Measurements from ENCODE around the gene MAPK4.
"Not testable (repeated sequence)": the region's sequence is repeated elsewhere in the genome, so short reads cannot be mapped to it uniquely, and the experiment has no call there.

Gene MAPK4

DNA sequence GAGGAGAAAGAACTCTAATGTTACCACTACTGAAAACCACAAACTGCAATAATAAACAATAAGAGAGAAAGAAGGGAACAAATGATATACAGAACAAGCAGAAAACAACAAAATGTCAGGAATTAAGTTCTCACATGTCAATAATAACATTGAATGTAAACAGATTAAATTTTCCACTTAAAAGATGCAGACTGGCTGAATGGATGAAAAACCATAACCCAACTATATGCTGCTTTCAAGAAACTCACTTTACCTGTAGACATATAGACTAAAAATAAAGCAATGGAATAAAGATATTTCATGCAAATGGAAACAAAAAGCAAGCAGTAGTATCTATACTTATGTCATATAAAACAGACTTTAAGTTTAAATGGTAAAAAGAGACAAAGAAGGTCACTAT lies 209.6 kb downstream of the MAPK4 start:
- Histone ChIP-seq H3K4me1 (ENCODE audit: insufficient read depth, poor library complexity, severe bottlenecking) (no peaks in the 10 kb centered on the region), H3K27me3 (ENCODE audit: insufficient read depth, poor library complexity, severe bottlenecking) (no peaks in the 10 kb centered on the region), H3K9me3 (ENCODE audit: severe bottlenecking) (no peaks in the 10 kb centered on the region), H3K27ac (ENCODE audit: poor library complexity, severe bottlenecking) (no peak overlapping the region), H3K4me3 (ENCODE audit: severe bottlenecking) (no peak overlapping the region), H3K36me3 (ENCODE audit: low read depth) (no peaks in the 10 kb centered on the region)
- ATAC-seq (ENCODE audit: low read depth) (no peak), DNase-seq (ENCODE audit: low spot score) (no peak)
- TF ChIP-seq, protein P1, sequence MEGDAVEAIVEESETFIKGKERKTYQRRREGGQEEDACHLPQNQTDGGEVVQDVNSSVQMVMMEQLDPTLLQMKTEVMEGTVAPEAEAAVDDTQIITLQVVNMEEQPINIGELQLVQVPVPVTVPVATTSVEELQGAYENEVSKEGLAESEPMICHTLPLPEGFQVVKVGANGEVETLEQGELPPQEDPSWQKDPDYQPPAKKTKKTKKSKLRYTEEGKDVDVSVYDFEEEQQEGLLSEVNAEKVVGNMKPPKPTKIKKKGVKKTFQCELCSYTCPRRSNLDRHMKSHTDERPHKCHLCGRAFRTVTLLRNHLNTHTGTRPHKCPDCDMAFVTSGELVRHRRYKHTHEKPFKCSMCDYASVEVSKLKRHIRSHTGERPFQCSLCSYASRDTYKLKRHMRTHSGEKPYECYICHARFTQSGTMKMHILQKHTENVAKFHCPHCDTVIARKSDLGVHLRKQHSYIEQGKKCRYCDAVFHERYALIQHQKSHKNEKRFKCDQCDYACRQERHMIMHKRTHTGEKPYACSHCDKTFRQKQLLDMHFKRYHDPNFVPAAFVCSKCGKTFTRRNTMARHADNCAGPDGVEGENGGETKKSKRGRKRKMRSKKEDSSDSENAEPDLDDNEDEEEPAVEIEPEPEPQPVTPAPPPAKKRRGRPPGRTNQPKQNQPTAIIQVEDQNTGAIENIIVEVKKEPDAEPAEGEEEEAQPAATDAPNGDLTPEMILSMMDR (IDR thresholded peaks at IDR 0.05; ENCODE audit: poor library complexity, severe bottlenecking): no peak

DNA sequence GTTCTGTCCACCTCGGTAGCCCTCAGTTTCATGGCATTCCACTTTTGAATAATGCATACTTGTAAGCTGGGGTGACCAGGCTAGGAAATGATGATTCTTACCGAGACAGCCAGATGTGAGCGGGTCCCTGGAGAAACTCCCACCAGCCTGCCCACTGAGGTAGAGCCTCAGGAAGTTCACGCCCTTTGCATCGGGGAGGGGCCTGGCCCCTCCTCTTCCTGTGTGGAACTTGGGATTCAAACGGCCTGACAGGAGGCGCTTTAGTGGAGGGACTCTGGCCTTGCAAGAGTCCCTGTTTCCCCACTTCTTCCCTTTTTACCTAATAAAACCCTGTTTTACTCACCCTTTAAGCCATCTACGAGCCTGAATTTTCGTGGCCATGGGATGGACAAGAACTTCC lies 215.3 kb downstream of the MAPK4 start:
- ATAC-seq (ENCODE audit: low read depth): no peak
- Histone ChIP-seq H3K36me3 (ENCODE audit: low read depth) (no peaks in the 10 kb centered on the region), H3K4me1 (ENCODE audit: insufficient read depth, poor library complexity, severe bottlenecking) (no peaks in the 10 kb centered on the region), H3K4me3 (ENCODE audit: severe bottlenecking) (no peak overlapping the region), H3K9me3 (ENCODE audit: severe bottlenecking) (no peaks in the 10 kb centered on the region), H3K27me3 (ENCODE audit: insufficient read depth, poor library complexity, severe bottlenecking) (no peaks in the 10 kb centered on the region), H3K27ac (ENCODE audit: poor library complexity, severe bottlenecking) (no peak overlapping the region)
- TF ChIP-seq, protein P1 (IDR thresholded peaks at IDR 0.05; ENCODE audit: poor library complexity, severe bottlenecking): no peak
- no peak for DNase-seq (ENCODE audit: low spot score)

DNA sequence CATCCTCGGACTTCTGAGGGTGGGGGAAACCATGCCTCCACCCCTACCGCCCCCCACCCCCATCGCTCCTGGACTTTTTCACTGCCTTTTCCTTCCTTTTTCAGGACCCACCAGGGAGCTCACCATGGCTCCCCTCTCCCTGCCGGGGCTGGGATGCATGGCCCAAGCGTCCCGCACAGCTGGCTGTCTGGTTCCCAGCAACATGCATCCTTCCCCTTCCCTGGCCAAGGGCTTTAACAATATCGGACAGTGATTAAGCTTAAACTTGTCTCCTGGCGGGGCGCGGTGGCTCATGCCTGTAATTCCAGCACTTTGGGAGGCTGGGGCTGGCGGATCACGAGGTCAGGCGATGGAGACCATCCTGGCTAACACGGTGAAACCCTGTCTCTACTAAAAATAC lies 215.8 kb downstream of the MAPK4 start:
- Histone ChIP-seq H3K4me3 (ENCODE audit: severe bottlenecking) (no peak overlapping the region), H3K27me3 (ENCODE audit: insufficient read depth, poor library complexity, severe bottlenecking) (no peaks in the 10 kb centered on the region), H3K4me1 (ENCODE audit: insufficient read depth, poor library complexity, severe bottlenecking) (no peaks in the 10 kb centered on the region), H3K27ac (ENCODE audit: poor library complexity, severe bottlenecking) (no peak overlapping the region), H3K36me3 (ENCODE audit: low read depth) (no peaks in the 10 kb centered on the region), H3K9me3 (ENCODE audit: severe bottlenecking) (no peaks in the 10 kb centered on the region)
- TF ChIP-seq, protein P1 (IDR thresholded peaks at IDR 0.05; ENCODE audit: poor library complexity, severe bottlenecking): no peak
- DNase-seq (ENCODE audit: low spot score) (no peak), ATAC-seq (ENCODE audit: low read depth) (no peak)

DNA sequence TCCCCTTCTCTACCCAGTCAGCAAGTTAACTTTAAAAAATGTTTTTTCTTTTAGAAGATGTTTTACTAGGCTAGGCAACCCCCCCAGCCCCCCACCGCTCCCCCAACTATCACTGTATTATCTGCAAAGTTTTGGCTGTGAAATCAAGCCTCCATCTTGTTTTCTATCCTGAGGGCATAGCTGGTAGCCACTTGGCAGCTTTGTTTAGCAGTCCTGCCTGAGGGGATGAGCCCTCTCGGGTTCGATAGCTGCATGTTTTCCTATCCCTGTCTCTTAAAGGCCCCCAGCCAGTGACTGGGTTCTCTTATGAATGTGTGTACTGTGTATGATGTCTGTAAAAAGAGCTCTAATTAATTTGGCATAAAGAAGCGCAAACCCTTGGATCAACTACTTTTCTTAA lies 216.5 kb downstream of the MAPK4 start:
- no peak overlapping the region for H3K4me3 ChIP-seq (ENCODE audit: severe bottlenecking)
- no peak overlapping the region for H3K27ac ChIP-seq (ENCODE audit: poor library complexity, severe bottlenecking)
- H3K4me1 ChIP-seq (ENCODE audit: insufficient read depth, poor library complexity, severe bottlenecking): no peaks in the 10 kb centered on the region
- H3K36me3 ChIP-seq (ENCODE audit: low read depth): no peaks in the 10 kb centered on the region
- DNase-seq (ENCODE audit: low spot score) (no peak), ATAC-seq (ENCODE audit: low read depth) (no peak)
- H3K9me3 ChIP-seq (ENCODE audit: severe bottlenecking): no peaks in the 10 kb centered on the region
- H3K27me3 ChIP-seq (ENCODE audit: insufficient read depth, poor library complexity, severe bottlenecking): no peaks in the 10 kb centered on the region
- TF ChIP-seq, protein P1 (IDR thresholded peaks at IDR 0.05; ENCODE audit: poor library complexity, severe bottlenecking): no peak

DNA sequence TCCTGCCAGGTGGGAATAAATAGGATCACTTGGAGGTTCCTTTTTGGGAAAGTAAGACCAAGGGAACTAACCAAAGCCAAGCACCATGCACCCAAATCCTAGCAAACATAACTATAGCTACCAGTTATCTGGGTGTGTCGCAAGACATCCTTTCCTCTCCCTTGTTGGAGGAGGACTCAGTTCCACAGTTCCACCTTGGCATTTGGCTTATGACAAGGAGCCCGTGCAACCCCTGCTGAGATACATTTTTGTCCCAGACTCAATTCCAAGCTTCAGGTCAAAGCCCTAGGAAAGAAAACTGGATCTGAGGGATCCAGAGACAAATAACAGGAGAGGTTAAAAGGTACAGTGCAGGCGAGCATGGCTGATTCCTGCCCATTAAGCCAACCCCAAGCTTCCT lies 219.1 kb downstream of the MAPK4 start:
- DNase-seq (ENCODE audit: low spot score); H3K4me1 ChIP-seq (ENCODE audit: insufficient read depth, poor library complexity, severe bottlenecking); ATAC-seq (ENCODE audit: low read depth); H3K36me3 ChIP-seq (ENCODE audit: low read depth); H3K4me3 ChIP-seq (ENCODE audit: severe bottlenecking); H3K27me3 ChIP-seq (ENCODE audit: insufficient read depth, poor library complexity, severe bottlenecking); H3K9me3 ChIP-seq (ENCODE audit: severe bottlenecking); H3K27ac ChIP-seq (ENCODE audit: poor library complexity, severe bottlenecking): not testable (repeated sequence)

All from RWPE2 (cell line).